Endothelial cell of umbilical vein (primary cell): Measurements from ENCODE around the gene RBM28. TPM values are rescaled to one million over a fixed set of nuclear protein-coding genes. Genes with fewer than 3 reads are reported as not detected.

ENCODE experiments used
- BruUV-seq: library from RNA; stranded (reverse); fragments of 400-500 nt; replicated peaks from 2 replicates; lab custom pipeline; 2021; lab: Mats Ljungman, UMichigan
- CTCF ChIA-PET: fragments of 300-600, 350-600 bp; sonication (Branson Sonifier 250); formaldehyde crosslinking; loops from one replicate; lab custom pipeline; 2021; ENCODE audit warnings: antibody characterized with exemption, inconsistent platforms; lab: Charles Lee
- POLR2A ChIA-PET: fragments of 300-600, 350-600 bp; sonication (Branson Sonifier 250); formaldehyde crosslinking; loops from one replicate; lab custom pipeline; 2021; ENCODE audit warnings: antibody characterized with exemption, inconsistent platforms; lab: Charles Lee
- DNase-seq: peaks from one replicate; pipeline ENCODE4 v3.0.0-alpha.2; 2011; ENCODE audit warnings: low read depth, low spot score
- FAIRE-seq: peaks from 2 replicates; lab custom pipeline; 2011; peaks lifted over from hg19 to GRCh38; lab: Jason Lieb, UNC
- H2AFZ ChIP-seq: 2 replicates; pipeline ENCODE4 v1.6.0; 2012; ENCODE audit warnings: low read depth, low read length, control low read depth, inconsistent platforms
- H3K27ac ChIP-seq: 2 replicates; pipeline ENCODE4 v1.5.1; 2011; ENCODE audit warnings: low read depth, mild to moderate bottlenecking, control low read depth, low read length, moderate library complexity; ENCODE audit not compliant: insufficient read depth
- H3K27me3 ChIP-seq, 2 experiments: 2 replicates each; pipeline versions ENCODE4 v1.6.0 to v1.6.1; 2011; ENCODE audit warnings: low read length in 2 of 2, mixed read lengths in 1 of 2; ENCODE audit not compliant: control insufficient read depth in 2 of 2, insufficient read depth in 2 of 2
- H3K36me3 ChIP-seq, 2 experiments: 2 replicates in 1 of 2; 3 replicates in 1 of 2; pipeline ENCODE4 v1.5.1; 2011; ENCODE audit warnings: low read length in 2 of 2, mild to moderate bottlenecking in 1 of 2, moderate library complexity in 1 of 2; ENCODE audit not compliant: control insufficient read depth in 2 of 2, insufficient read depth in 2 of 2; ENCODE audit errors: extremely low read depth in 1 of 2
- H3K4me1 ChIP-seq: 3 replicates; pipeline ENCODE4 v1.5.1; 2011; ENCODE audit warnings: mild to moderate bottlenecking, low read length; ENCODE audit not compliant: control insufficient read depth, insufficient read depth; ENCODE audit errors: extremely low read depth
- H3K4me2 ChIP-seq: 2 replicates; pipeline ENCODE4 v1.6.1; 2011; ENCODE audit warnings: low read length, control low read depth, mixed read lengths; ENCODE audit not compliant: insufficient read depth
- H3K4me3 ChIP-seq, 3 experiments: fragments of 200-600 bp in 1 of 3; sonication (generic), shearing (Covaris generic) in 1 of 3; replicated peaks in 1 of 3; 2 replicates each; pipeline ENCODE4 v1.5.1; 2011 to 2016; ENCODE audit warnings: control low read depth in 3 of 3, low read length in 3 of 3, mild to moderate bottlenecking in 2 of 3, inconsistent platforms in 1 of 3, low read depth in 1 of 3, moderate library complexity in 1 of 3; ENCODE audit not compliant: insufficient read depth in 1 of 3
- H3K79me2 ChIP-seq: 2 replicates; pipeline ENCODE4 v1.6.0; 2012; ENCODE audit warnings: low read length, inconsistent platforms; ENCODE audit not compliant: control insufficient read depth, insufficient read depth
- H3K9ac ChIP-seq: replicated peaks from 2 replicates; pipeline ENCODE3; 2011; ENCODE audit warnings: low read length, control low read depth; ENCODE audit not compliant: insufficient read depth; ENCODE audit errors: extremely low read depth
- H3K9me1 ChIP-seq: replicated peaks from 3 replicates; pipeline ENCODE4 v1.6.0; 2011; ENCODE audit warnings: mild to moderate bottlenecking, low read length; ENCODE audit not compliant: control insufficient read depth, insufficient read depth; ENCODE audit errors: extremely low read depth
- H3K9me3 ChIP-seq: replicated peaks from 2 replicates; pipeline ENCODE4 v1.5.1; 2012; ENCODE audit warnings: low read length, inconsistent platforms; ENCODE audit not compliant: control insufficient read depth, insufficient read depth
- H4K20me1 ChIP-seq: replicated peaks from 2 replicates; pipeline ENCODE3; 2011; ENCODE audit warnings: mild to moderate bottlenecking, low read length; ENCODE audit not compliant: control insufficient read depth, insufficient read depth; ENCODE audit errors: extremely low read depth
- EZH2 ChIP-seq: IDR thresholded peaks from 2 replicates; pipeline ENCODE4 v1.6.1; 2012; ENCODE audit warnings: borderline replicate concordance, low read depth, mild to moderate bottlenecking, moderate library complexity, low read length, inconsistent platforms; ENCODE audit not compliant: severe bottlenecking
- FOS ChIP-seq: IDR thresholded peaks from 2 replicates; pipeline ENCODE4 v1.6.1; 2011; ENCODE audit warnings: mild to moderate bottlenecking, low read length, moderate library complexity, borderline replicate concordance; ENCODE audit not compliant: insufficient read depth
- GATA2 ChIP-seq: IDR thresholded peaks from 2 replicates; pipeline ENCODE4 v1.7.0; 2011; ENCODE audit warnings: low read depth, mild to moderate bottlenecking, moderate library complexity, mixed read lengths, low read length; ENCODE audit not compliant: insufficient read length, insufficient read depth
- JUN ChIP-seq: IDR thresholded peaks from 2 replicates; pipeline ENCODE4 v1.6.1; 2011; ENCODE audit warnings: borderline replicate concordance, low read depth; ENCODE audit not compliant: insufficient read length, insufficient read depth
- MYC ChIP-seq: IDR thresholded peaks from one replicate; pipeline ENCODE4 v1.6.1; 2011; ENCODE audit warnings: mild to moderate bottlenecking, low read depth, low read length
- dilution Hi-C: fragments of 300-500 bp; cut with MboI; formaldehyde crosslinking; loops from one replicate; pipeline ENCODE4 v1.15.0; 2019; ENCODE audit warnings: low sequenced_read_pairs; ENCODE audit not compliant: extremely low pct_ligation_motif_present
- intact Hi-C: fragments of 100-400 bp; cut with micrococcal nuclease; formaldehyde crosslinking; loops from one replicate; pipeline ENCODE4 v1.10.0; 2022
- polyA plus RNA-seq, 4 experiments: library from polyadenylated mRNA; depleted of rRNA in 3 of 4; stranded (reverse) in 3 of 4; unstranded in 1 of 4; fragments of >200 nt; gene quantifications; 2 replicates each; pipeline versions ENCODE4 v1.2.1 to v1.2.3, GENCODE V29; 2011 to 2012; ENCODE audit warnings: missing spikeins in 1 of 4
- total RNA-seq: library from RNA; stranded (reverse); gene quantifications from 2 replicates; pipeline ENCODE4 v1.2.3, GENCODE V29; 2021
- TF ChIP-seq, protein P1 (sequence below), 2 donors: IDR thresholded peaks; 1 replicate in 1 of 2; 2 replicates in 1 of 2; pipeline ENCODE4 v1.5.1; 2011; ENCODE audit warnings: low read length in 2 of 2, mild to moderate bottlenecking in 2 of 2, moderate library complexity in 2 of 2, control low read depth in 1 of 2, inconsistent platforms in 1 of 2, low read depth in 1 of 2; ENCODE audit not compliant: insufficient read depth in 1 of 2; ENCODE audit errors: extremely low read depth in 1 of 2

The RBM28 gene
- total and polyA plus RNA-seq, 2 donors (not counting 3 experiments of a cell fraction or from before 2014, with no cell fraction given), result 11.6 to 58.7 TPM

DNA sequence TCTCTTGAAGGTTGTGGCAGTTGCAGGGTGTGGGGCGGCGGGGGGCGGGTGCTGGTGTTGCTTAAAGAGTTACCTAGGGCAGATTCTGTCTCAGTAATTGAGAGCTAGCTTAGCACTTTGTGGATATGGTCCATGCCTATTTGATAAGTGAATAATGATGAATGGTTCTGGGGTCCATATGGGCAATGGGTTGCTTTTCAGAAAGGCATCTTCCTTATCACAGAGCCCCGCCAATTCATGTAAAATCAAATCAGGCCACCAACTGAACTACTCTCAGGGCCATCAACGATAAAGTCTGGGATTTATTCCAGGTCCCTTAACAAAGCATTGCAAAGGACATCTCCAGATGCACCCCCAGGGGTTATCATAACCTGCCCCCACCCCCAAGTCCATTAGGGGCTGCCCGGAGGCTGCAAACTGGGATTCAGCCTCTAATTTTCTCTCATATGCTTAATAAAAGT is 19.6 kb upstream of the RBM28 start:
- no peaks in the 10 kb centered on the region for H4K20me1 ChIP-seq
- no peak overlapping the region for H2AFZ ChIP-seq
- no peak overlapping the region for H3K27ac ChIP-seq
- no peak overlapping the region for H3K4me3 ChIP-seq
- ChIA-PET POLR2A (no interaction called here), CTCF (interaction anchor here (1.7 to 5.4 kb wide), 4 partner anchors 10 to 24 kb away, joined by 4 to 24 read pairs (median 8); no protein-coding TSS in a partner anchor)
- FAIRE-seq (no peak), DNase-seq (no peak)
- TF ChIP-seq FOS (no peak), GATA2 (no peak), JUN (no peak), MYC (no peak)
- intact Hi-C loops (no loop called here), dilution Hi-C loops (no loop called here)
- peaks cover 4% of the 10 kb centered on the region for H3K4me1 ChIP-seq
- H3K27me3 ChIP-seq, result peaks cover 51 to 65% of the 10 kb centered on the region in 2 experiments
- no peak overlapping the region for H3K4me2 ChIP-seq
- H3K36me3 ChIP-seq, result no peaks in the 10 kb centered on the region
- no peaks in the 10 kb centered on the region for H3K9me1 ChIP-seq
- no peaks in the 10 kb centered on the region for H3K9me3 ChIP-seq
- no TSS peak for BruUV-seq
- no peak overlapping the region for H3K9ac ChIP-seq
- no peaks in the 10 kb centered on the region for H3K79me2 ChIP-seq

DNA sequence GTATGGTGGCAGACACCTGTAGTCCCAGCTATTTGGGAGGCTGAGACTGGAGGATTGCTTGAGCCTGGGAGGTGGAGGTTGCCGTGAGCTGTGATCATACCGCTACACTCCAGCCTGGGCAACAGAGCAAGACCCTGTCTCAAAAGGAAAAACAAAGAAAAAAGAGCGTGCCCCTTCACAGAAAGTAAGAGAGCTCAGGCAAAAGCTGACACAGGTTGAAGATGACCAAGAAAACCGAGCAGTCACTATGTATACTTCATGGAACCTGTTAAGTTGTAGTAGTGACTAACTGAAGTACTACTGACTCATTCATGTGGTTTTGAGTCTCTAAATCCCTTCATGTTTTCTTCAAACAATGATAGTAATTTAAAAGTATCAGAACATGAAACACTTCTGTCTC is 19.0 kb upstream of the RBM28 start:
- no peaks in the 10 kb centered on the region for H3K36me3 ChIP-seq
- H3K27ac ChIP-seq, result no peak overlapping the region
- no TSS peak for BruUV-seq
- FAIRE-seq (no peak), DNase-seq (no peak)
- H2AFZ ChIP-seq, result no peak overlapping the region
- H3K4me1 ChIP-seq, result peaks cover 4% of the 10 kb centered on the region
- H3K9ac ChIP-seq, result no peak overlapping the region
- no peaks in the 10 kb centered on the region for H3K9me3 ChIP-seq
- POLR2A ChIA-PET, result no interaction called here
- no peaks in the 10 kb centered on the region for H3K9me1 ChIP-seq
- dilution Hi-C loops, result no loop called here
- no peaks in the 10 kb centered on the region for H4K20me1 ChIP-seq
- H3K4me3 ChIP-seq, result no peak overlapping the region
- H3K27me3 ChIP-seq, result peaks cover 56 to 70% of the 10 kb centered on the region in 2 experiments
- no peak for TF ChIP-seq FOS
- TF ChIP-seq EZH2, result no peak
- TF ChIP-seq MYC, result no peak
- TF ChIP-seq, protein P1, sequence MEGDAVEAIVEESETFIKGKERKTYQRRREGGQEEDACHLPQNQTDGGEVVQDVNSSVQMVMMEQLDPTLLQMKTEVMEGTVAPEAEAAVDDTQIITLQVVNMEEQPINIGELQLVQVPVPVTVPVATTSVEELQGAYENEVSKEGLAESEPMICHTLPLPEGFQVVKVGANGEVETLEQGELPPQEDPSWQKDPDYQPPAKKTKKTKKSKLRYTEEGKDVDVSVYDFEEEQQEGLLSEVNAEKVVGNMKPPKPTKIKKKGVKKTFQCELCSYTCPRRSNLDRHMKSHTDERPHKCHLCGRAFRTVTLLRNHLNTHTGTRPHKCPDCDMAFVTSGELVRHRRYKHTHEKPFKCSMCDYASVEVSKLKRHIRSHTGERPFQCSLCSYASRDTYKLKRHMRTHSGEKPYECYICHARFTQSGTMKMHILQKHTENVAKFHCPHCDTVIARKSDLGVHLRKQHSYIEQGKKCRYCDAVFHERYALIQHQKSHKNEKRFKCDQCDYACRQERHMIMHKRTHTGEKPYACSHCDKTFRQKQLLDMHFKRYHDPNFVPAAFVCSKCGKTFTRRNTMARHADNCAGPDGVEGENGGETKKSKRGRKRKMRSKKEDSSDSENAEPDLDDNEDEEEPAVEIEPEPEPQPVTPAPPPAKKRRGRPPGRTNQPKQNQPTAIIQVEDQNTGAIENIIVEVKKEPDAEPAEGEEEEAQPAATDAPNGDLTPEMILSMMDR (IDR thresholded peaks at IDR 0.05; ENCODE audit: extremely low read depth in 1 of 2, insufficient read depth in 1 of 2, low read depth in 1 of 2, low read length in 2 of 2), result no peak
- TF ChIP-seq JUN, result no peak
- CTCF ChIA-PET, result interaction anchor here (1.6 to 5.4 kb wide), 5 partner anchors 10 to 25 kb away, joined by 4 to 24 read pairs (median 7); no protein-coding TSS in a partner anchor
- H3K4me2 ChIP-seq, result no peak overlapping the region
- H3K79me2 ChIP-seq, result no peaks in the 10 kb centered on the region
- intact Hi-C loops, result no loop called here
